Non-pigmented ciliary epithelial cell (primary cell): ENCODE results near the gene SCGB3A1.

Experiments
- DNase-seq: peaks from one replicate; pipeline ENCODE4 v3.0.0-alpha.2; 2010; ENCODE audit warnings: low read depth

SCGB3A1 gene

GRCh38 chr5:180625125-180625790 lies 34.0 kb upstream of the SCGB3A1 start:
- no peak for DNase-seq

GRCh38 chr5:180624587-180624986 lies 33.3 kb upstream of the SCGB3A1 start:
- no peak for DNase-seq

- no peak for DNase-seq
These were observed 32.5 kb upstream of the SCGB3A1 start for GRCh38 chr5:180623844-180624243.

- no peak for DNase-seq
These were observed 32.1 kb upstream of the SCGB3A1 start for GRCh38 chr5:180623411-180623834.

GRCh38 chr5:180622910-180623309 lies 31.6 kb upstream of the SCGB3A1 start:
- DNase-seq, result no peak

GRCh38 chr5:180621311-180621710 lies 30.0 kb upstream of the SCGB3A1 start:
- no peak for DNase-seq

- no peak for DNase-seq
These were observed 28.7 kb upstream of the SCGB3A1 start for GRCh38 chr5:180620014-180620413.

- DNase-seq, result no peak
These were observed 28.2 kb upstream of the SCGB3A1 start for GRCh38 chr5:180619563-180619915.

GRCh38 chr5:180618829-180619562 lies 27.7 kb upstream of the SCGB3A1 start:
- no peak for DNase-seq

GRCh38 chr5:180618487-180618828 lies 27.2 kb upstream of the SCGB3A1 start:
- DNase-seq, result no peak

- DNase-seq, result no peak
These were observed 22.5 kb upstream of the SCGB3A1 start for GRCh38 chr5:180613814-180614188.

- no peak for DNase-seq
These were observed 22.0 kb upstream of the SCGB3A1 start for GRCh38 chr5:180613188-180613813.

- DNase-seq, result no peak
These were observed 21.4 kb upstream of the SCGB3A1 start for GRCh38 chr5:180612683-180613082.

GRCh38 chr5:180611140-180611850 lies 20.0 kb upstream of the SCGB3A1 start:
- DNase-seq, result no peak

GRCh38 chr5:180609817-180610550 lies 18.7 kb upstream of the SCGB3A1 start:
- DNase-seq, result no peak

GRCh38 chr5:180609386-180609785 lies 18.1 kb upstream of the SCGB3A1 start:
- no peak for DNase-seq

- no peak for DNase-seq
These were observed 17.4 kb upstream of the SCGB3A1 start for GRCh38 chr5:180608572-180609310.

- DNase-seq, result no peak
These were observed 16.7 kb upstream of the SCGB3A1 start for GRCh38 chr5:180607861-180608571.

- DNase-seq, result no peak
These were observed 15.0 kb upstream of the SCGB3A1 start for GRCh38 chr5:180606215-180606785.

GRCh38 chr5:180605554-180606214 lies 14.4 kb upstream of the SCGB3A1 start:
- DNase-seq, result no peak
